HG02943 (cell line): ENCODE data around the gene AGAP9.
"Not testable (repeated sequence)": the region's sequence is repeated elsewhere in the genome, so short reads cannot be mapped to it uniquely, and the experiment has no call there.

Source experiments
- ATAC-seq: cut with Tn5 transposase; IDR thresholded peaks from one replicate; pipeline ENCODE4 v1.9.1; 2021; ENCODE audit warnings: mild to moderate bottlenecking, low read depth, moderate library complexity; ENCODE audit not compliant: unreplicated experiment

Gene AGAP9

DNA sequence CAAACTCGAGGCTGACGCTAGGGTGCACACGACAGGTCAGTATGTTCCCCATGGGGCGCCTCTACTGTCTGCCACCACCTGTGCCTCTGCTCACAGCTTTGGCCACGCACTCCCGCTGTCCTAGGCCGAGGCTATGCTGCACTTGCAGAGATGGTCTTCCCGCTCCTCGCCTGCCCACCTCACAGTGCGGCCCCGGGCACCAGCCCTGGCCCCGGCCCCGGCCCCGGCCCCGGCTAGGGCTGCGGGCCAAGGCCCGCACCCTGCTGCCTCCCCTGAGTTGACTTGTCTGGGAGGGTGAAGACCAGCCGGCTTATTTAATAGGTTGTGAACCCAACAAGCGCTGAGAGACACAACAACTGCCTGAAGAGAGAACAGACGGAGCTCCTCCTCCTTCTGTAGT lies at the start of gene AGAP9:
Gene AGAP9 (minus strand): TSS at position 164 of the 400 bp plus-strand sequence. CDS start 112 bp downstream, at position 52.
- not testable (repeated sequence) for ATAC-seq

DNA sequence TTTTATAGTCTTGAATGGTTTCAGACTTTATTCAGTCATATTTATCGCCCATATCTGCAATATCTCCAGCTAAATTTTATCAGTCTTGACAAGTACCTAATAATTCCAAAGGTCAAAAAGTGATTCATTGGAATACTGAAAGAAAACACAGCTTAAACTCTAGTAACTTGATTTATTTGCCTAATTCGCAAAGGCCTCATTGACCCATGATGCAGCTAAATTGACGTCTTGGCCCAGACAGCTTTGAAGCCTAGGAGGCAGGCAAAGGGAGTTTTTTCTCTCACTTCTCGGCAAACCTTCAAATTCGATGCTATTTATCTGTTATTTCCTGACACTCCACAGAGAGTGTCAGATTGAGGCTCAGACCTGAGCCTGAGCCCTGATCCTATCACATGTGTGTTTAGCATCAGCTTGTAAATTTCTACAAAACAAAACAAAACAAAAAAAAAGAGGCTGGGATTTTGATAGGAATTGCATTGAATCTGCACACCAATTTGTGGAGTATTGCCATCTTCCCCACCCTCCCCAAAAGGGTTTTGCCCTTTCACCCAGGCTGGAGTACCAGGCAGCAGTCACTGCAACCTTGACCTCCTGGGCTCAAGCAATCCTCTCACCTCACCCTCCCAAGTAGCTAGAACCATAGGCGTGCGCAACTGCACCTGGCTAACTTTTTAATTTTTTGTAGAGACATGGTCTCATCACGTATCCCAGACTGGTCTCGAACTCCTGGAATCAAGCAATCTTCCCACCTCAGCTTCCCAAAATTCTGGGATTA lies 47.9 kb upstream of the AGAP9 start:
- not testable (repeated sequence) for ATAC-seq

DNA sequence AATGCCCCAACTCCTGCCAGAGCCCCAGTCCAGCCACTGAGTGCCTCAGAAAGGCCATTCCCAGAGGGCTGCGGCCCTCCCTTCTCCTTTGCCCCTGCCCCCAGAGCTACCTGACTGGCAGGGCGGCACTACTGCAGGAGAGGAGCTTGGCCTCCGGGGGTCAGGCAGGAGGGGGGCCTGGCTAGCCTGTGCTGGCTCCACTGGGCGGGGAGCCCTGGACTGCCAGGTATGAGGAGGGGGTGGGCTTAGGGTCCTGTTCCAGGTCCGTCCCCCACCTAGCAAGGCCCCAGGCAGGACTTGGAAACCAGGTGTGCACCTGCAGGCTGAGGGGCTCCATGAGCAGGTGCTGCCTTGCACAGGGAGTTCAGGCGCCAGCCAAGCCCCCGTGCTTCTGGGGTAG lies 43.3 kb upstream of the AGAP9 start:
- not testable (repeated sequence) for ATAC-seq

- not testable (repeated sequence) for ATAC-seq
Observed at GRCh38 chr10:47566108-47566699, 42.8 kb upstream of the AGAP9 start.

DNA sequence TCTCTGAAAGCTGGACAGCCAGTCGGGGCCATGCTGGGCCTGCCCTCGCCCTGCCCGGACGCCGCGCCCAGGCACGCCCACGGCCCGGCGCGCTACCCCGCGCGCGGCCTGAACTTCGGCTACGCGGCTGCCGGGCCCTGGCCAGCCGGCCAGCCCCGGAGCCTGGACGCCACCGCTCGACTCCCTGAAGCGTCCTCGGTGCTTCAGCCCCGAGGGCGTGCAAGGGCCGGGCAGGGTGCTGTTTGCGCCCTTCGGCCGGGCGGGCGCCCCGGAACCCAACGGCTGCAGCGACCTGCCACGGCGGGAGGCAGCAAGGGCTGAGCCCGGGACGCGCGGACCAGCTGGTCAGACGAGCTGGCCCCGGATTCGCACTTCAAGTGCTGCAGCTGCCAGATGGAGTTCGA lies 42.1 kb upstream of the AGAP9 start:
- ATAC-seq, result not testable (repeated sequence)

DNA sequence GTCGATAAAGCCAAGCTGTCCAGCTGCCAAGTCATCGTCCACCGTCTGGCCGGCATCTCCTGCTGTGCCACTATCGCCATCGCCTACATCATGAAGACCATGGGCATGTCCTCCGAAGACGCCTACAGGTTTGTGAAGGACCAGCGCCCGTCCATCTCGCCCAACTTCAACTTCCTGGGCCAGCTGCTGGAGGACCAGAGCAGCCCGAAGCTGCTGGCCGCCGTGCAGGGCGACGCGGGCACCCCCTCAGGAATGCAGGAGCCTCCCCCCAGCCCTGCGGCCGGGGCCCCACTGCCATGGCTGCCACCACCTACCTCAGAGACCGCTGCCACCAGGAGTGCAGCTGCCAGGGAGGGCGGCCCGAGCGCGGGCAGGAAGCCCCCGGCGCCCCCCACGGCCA lies 41.5 kb upstream of the AGAP9 start:
- ATAC-seq, result not testable (repeated sequence)

DNA sequence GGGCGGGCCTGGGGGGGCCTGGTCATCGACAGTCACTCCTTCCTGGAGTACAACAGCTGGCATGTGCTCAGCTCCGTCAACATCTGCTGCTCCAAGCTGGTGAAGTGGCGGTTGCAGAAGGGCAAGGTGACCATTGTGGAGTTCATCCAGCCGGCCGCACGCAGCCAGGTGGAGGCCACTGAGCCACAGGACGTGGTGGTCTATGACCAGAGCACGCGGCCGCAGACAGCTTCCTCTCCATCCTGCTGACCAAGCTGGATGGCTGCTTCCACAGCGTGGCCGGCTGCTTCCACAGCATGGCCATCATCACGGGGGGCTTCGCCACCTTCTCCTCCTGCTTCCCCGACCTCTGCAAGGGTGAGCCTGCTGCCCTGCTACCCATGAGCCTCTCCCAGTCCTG lies 40.9 kb upstream of the AGAP9 start:
- not testable (repeated sequence) for ATAC-seq

- not testable (repeated sequence) for ATAC-seq
Observed at GRCh38 chr10:47560452-47560851, 37.0 kb upstream of the AGAP9 start.

- ATAC-seq, result not testable (repeated sequence)
Observed at GRCh38 chr10:47559718-47560308, 36.4 kb upstream of the AGAP9 start.

DNA sequence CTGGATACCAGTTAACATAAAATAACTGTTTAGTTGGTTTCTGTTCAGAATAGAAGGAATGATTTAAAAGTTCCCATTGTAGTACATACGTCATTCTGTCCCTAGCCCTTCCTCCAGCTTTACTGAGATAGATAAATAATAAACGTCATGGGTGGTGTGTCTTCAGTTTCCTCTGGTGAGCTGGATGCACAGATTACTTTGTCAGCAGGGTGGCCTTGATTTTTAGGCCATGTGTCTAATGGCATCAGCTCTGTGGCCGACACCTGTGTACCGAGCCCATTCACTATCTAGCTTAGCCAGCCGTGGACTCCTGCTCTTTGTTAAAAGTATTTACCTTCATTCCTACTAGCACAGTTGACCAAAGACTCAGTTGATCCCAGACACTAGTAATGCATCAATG lies 34.7 kb upstream of the AGAP9 start:
- ATAC-seq, result not testable (repeated sequence)

- not testable (repeated sequence) for ATAC-seq
Observed at GRCh38 chr10:47557616-47558015, 34.2 kb upstream of the AGAP9 start.

- ATAC-seq, result not testable (repeated sequence)
Observed at GRCh38 chr10:47555334-47555733, 31.9 kb upstream of the AGAP9 start.

DNA sequence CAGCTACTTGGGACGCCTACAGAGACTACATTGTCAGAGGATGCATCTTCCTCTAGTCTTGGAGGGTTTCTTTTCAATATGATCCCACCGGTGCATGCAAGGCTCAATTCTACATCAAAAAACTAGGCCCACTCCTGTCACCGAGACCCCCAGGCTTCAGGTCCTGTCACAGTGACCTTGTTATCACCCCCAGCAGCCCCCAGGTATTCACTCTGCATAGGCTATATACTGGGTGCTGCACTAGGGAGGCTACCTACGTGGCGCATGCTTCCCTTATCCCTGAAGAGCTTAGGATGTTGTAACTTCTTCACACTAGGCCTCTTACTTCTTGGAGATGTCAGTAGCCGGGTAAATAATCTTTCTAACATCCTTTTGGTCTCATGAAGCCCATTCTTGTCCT lies 31.1 kb upstream of the AGAP9 start:
- ATAC-seq, result not testable (repeated sequence)

DNA sequence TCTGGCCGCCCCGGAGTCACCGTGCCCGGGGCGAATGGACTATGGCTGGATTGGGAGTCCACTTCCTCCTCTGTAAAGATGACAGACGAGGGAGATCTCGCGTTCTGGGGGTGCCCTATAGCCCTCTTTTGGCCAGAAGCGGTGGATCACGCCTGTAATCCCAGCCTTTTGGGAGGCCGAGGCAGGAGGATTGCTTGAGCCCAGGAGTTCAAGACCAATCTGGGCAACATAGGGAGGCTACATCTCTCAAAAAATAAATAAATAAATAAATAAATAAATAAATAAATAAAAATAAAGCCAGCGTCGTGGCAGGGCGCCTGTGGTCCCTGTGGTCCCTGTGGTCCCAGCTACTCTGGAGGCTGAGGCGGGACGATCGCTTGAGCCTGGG lies 30.4 kb upstream of the AGAP9 start:
- not testable (repeated sequence) for ATAC-seq

DNA sequence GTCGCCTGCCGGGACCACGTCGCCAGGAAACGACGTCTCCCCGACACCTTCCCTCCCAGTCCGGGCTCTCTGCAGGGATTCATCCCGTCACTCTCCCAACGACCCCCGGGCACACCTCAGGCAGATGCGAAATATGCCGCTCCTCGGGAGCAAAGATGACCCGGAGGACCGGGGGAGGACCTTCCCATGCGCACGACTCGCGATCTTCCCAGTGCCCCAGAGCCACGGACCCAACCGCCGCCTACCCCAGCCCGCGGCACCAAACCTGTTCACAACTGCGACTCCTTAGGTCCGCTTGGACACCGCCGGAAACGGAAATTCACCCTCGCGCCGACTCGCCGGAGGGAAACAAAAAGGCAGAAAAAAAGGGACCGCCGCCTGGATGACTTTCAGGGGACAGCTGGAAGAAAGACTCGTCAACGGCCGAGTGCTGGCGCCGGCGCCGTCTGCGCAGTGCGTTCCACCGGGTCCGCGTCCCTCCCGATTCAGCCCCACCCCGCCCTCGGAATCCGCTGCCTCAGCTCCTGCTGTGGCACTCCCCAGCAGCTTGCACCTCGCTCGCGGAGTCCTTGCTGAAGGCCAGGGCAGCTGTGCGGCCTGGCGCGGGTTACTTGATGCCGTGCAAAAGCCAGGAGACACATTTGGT lies 29.9 kb upstream of the AGAP9 start:
- ATAC-seq, result peak; percentile 90

DNA sequence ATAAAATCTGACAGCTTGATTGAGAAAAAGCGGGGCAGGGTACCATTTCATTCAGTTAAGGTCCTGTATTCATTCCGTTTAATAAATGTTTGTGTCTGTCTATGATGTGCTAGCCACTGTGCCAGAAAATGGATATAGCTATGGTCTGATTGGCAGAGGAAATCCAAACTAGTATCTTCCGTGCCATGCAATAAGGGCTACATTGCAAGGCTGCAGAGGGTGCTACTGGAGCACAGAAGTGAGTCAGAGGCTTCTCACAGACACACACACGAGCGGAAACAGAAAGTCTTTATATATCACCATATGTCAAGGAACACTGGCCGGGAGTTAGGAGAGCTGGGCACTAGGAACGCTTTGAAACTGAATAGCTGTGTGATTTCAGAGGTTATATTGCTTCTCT lies 29.3 kb upstream of the AGAP9 start:
- ATAC-seq, result peak; percentile 52

GRCh38 chr10:47547286-47547685 lies 23.8 kb upstream of the AGAP9 start:
- ATAC-seq, result not testable (repeated sequence)

DNA sequence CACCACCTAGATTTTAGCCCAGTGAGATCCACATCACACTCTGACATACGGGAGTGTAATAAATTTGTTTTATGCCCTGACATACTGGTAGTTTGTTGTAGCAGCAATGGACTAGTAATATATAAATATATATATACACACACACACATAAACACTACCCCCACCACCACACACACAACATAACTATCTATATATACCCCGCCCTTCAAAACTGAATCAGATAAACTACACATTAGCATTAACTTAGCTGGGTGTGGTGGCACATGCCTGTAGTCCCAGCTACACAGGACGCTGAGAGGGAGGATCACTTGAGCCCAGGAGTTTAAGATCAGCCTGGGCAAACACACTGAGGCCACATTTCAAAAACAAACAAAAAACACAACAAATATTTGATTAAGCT lies 13.0 kb upstream of the AGAP9 start:
- not testable (repeated sequence) for ATAC-seq

DNA sequence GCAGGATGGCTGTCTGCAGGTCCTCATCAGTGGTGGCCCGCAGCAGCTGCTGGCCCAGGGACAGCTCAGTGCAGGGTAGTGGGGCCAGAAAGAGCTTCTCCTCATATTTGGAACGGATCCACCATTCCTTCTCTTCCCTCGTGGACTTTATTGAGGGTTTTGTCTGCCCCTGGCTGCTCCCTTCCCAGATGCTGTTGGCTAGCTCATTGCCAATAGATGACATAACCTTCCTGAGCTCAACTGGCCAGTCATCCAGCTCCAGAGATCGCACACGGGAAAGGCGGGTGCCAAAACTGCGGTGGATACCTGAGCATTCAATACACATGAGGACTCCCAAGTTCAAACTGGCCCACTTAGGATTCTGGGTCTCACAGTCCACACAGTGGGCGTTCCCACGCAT lies 21.1 kb downstream of the AGAP9 start:
- ATAC-seq, result not testable (repeated sequence)

- ATAC-seq, result not testable (repeated sequence)
Observed at GRCh38 chr10:47494226-47494625, 29.2 kb downstream of the AGAP9 start.

GRCh38 chr10:47491600-47491999 lies 31.8 kb downstream of the AGAP9 start, which contains the start of gene FAM25G:
Gene FAM25G (minus strand): TSS chr10:47491700. CDS start chr10:47491674, 26 bp downstream.
- ATAC-seq, result not testable (repeated sequence)
